ENCODE data around the gene OR1C1.
A peak's percentile ranks its signal among the peaks of the same experiment; 100 is the strongest.
"Not testable (repeated sequence)": the region's sequence is repeated elsewhere in the genome, so short reads cannot be mapped to it uniquely, and the experiment has no call there.

The OR1C1 gene

DNA sequence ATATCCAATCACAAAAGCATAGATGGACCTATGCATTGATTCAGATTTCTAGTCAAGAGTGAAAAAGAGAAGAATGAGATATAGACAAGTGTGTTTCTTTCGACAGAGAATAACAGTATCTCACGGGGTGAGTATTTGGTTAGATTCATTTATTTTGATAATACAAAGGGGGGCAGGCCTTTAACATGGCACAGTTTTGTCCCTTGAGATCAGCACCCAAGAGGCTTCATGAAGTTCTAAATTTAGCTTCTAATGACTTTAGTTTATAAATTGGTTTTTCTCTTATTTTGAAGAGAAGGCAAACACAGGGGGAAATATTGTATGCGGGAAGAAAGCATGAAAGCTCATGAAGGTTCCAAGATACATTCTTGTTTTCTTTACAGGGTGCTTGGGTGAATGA is at the start of gene OR1C1:
OR1C1 (minus strand) TSS at position 101 of the 400 bp plus-strand sequence. CDS start 2,150 bp downstream, outside the sequence.
- no peak for ATAC-seq
- H3K4me1 Mint-ChIP-seq, result no peaks in the 10 kb centered on the region
- H3K9me3 Mint-ChIP-seq, result no peaks in the 10 kb centered on the region
- H3K36me3 Mint-ChIP-seq, result no peaks in the 10 kb centered on the region
- H3K4me3 Mint-ChIP-seq, result no peak within 1 kb of the TSS
- no peaks in the 10 kb centered on the region for H3K27me3 Mint-ChIP-seq
- no peak within 1 kb of the TSS for H3K27ac Mint-ChIP-seq

GRCh38 chr1:247797518-247797917 is 37.2 kb upstream of the OR1C1 start:
- no peak for ATAC-seq
- Mint-ChIP-seq H3K27me3 (no peaks in the 10 kb centered on the region), H3K9me3 (peaks cover 3% of the 10 kb centered on the region), H3K27ac (no peak overlapping the region), H3K36me3 (no peaks in the 10 kb centered on the region), H3K4me1 (no peaks in the 10 kb centered on the region), H3K4me3 (no peak overlapping the region)

DNA sequence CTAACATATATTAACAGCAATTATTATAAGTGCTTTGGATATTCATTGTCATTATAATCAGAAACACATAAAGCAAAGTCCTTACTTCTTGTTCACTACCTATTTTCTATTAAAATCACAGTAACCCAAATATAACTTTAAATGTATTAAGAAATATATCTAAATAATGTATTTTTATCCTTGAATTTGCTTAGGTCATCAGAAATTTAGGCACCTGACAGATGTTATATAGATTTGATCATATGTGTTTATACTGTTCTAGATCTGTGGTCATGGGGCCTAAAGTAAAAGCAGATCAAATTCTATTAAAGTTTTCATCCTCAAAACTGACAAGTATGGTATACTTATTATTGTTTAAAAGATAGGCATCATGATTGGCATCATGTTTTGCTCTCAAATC is 9.2 kb upstream of the OR1C1 start:
- Mint-ChIP-seq H3K9me3 (peaks cover 3% of the 10 kb centered on the region), H3K36me3 (no peaks in the 10 kb centered on the region), H3K27me3 (peaks cover 19% of the 10 kb centered on the region), H3K4me1 (no peaks in the 10 kb centered on the region), H3K27ac (no peak overlapping the region), H3K4me3 (no peak overlapping the region)
- ATAC-seq, result no peak

- H3K27me3 Mint-ChIP-seq, H3K4me3 Mint-ChIP-seq, ATAC-seq, H3K27ac Mint-ChIP-seq, H3K36me3 Mint-ChIP-seq, H3K4me1 Mint-ChIP-seq: not testable (repeated sequence)
- H3K9me3 Mint-ChIP-seq, result peaks cover 19% of the 10 kb centered on the region
These were observed 6.0 kb downstream of the OR1C1 start for GRCh38 chr1:247754311-247754710.

GRCh38 chr1:247749870-247750269 is 10.5 kb downstream of the OR1C1 start:
- no peaks in the 10 kb centered on the region for H3K36me3 Mint-ChIP-seq
- no peak overlapping the region for H3K27ac Mint-ChIP-seq
- no peak overlapping the region for H3K4me3 Mint-ChIP-seq
- peak; percentile 27 for ATAC-seq
- H3K9me3 Mint-ChIP-seq, result peaks cover 16% of the 10 kb centered on the region
- H3K27me3 Mint-ChIP-seq, result no peaks in the 10 kb centered on the region
- no peaks in the 10 kb centered on the region for H3K4me1 Mint-ChIP-seq

GRCh38 chr1:247748041-247748440 is 12.3 kb downstream of the OR1C1 start, which contains the start of gene OR14A2:
TSS of gene OR14A2 (minus strand) at chr1:247748141.
- H3K9me3 Mint-ChIP-seq, result peaks cover 15% of the 10 kb centered on the region
- H3K4me1 Mint-ChIP-seq, result no peaks in the 10 kb centered on the region
- ATAC-seq, result no peak
- no peak within 1 kb of the TSS for H3K4me3 Mint-ChIP-seq
- no peaks in the 10 kb centered on the region for H3K27me3 Mint-ChIP-seq
- no peaks in the 10 kb centered on the region for H3K36me3 Mint-ChIP-seq
- H3K27ac Mint-ChIP-seq, result no peak within 1 kb of the TSS

GRCh38 chr1:247747616-247748015 is 12.7 kb downstream of the OR1C1 start:
- no peak overlapping the region for H3K27ac Mint-ChIP-seq
- H3K9me3 Mint-ChIP-seq, result peaks cover 15% of the 10 kb centered on the region
- H3K4me1 Mint-ChIP-seq, result no peaks in the 10 kb centered on the region
- no peaks in the 10 kb centered on the region for H3K27me3 Mint-ChIP-seq
- no peaks in the 10 kb centered on the region for H3K36me3 Mint-ChIP-seq
- no peak for ATAC-seq
- no peak overlapping the region for H3K4me3 Mint-ChIP-seq

DNA sequence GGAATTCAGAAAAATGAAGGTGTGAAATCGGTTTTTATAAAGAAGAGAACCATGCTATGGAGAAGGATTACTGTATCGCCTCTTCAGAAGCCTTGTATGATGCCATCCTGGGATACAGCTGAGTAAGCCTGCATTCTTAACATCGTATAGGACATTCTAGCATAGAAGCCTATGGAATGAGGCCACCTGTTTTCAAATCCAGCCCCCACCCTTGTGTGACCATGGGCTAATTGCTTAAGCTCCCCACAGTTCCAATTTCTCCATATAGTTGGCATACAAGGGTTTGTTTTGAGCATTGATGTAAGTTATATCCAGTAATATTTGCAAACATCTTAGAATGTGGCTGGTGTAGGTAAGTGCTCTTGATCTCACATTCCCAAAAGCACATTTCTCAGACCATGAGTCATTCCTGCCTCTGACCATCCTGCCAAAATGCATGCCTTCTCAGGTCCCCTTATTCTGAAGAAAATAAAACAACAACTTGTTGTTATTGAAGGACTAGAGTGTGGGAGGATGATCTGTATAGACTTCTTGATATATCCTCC is 13.9 kb downstream of the OR1C1 start:
- peaks cover 10% of the 10 kb centered on the region for H3K9me3 Mint-ChIP-seq
- no peak for ATAC-seq
- no peak overlapping the region for H3K4me3 Mint-ChIP-seq
- no peaks in the 10 kb centered on the region for H3K27me3 Mint-ChIP-seq
- H3K27ac Mint-ChIP-seq, result no peak overlapping the region
- H3K36me3 Mint-ChIP-seq, result no peaks in the 10 kb centered on the region
- no peaks in the 10 kb centered on the region for H3K4me1 Mint-ChIP-seq

- ATAC-seq, H3K36me3 Mint-ChIP-seq, H3K4me1 Mint-ChIP-seq, H3K27me3 Mint-ChIP-seq, H3K9me3 Mint-ChIP-seq, H3K27ac Mint-ChIP-seq, H3K4me3 Mint-ChIP-seq: not testable (repeated sequence)
These were observed 18.1 kb downstream of the OR1C1 start for GRCh38 chr1:247742215-247742760.

GRCh38 chr1:247741756-247742155 is 18.6 kb downstream of the OR1C1 start:
- Mint-ChIP-seq H3K27me3 (no peaks in the 10 kb centered on the region), H3K9me3 (no peaks in the 10 kb centered on the region), H3K4me1 (no peaks in the 10 kb centered on the region), H3K27ac (no peak overlapping the region), H3K4me3 (no peak overlapping the region), H3K36me3 (no peaks in the 10 kb centered on the region)
- no peak for ATAC-seq

- Mint-ChIP-seq H3K4me3 (no peak overlapping the region), H3K4me1 (no peaks in the 10 kb centered on the region), H3K27me3 (no peaks in the 10 kb centered on the region), H3K27ac (no peak overlapping the region), H3K9me3 (no peaks in the 10 kb centered on the region), H3K36me3 (no peaks in the 10 kb centered on the region)
- no peak for ATAC-seq
These were observed 19.6 kb downstream of the OR1C1 start for GRCh38 chr1:247740721-247741120.

- H3K4me1 Mint-ChIP-seq, result no peaks in the 10 kb centered on the region
- H3K27ac Mint-ChIP-seq, result no peak within 1 kb of the TSS
- no peak for ATAC-seq
- peaks cover 8% of the 10 kb centered on the region for H3K27me3 Mint-ChIP-seq
- no peaks in the 10 kb centered on the region for H3K9me3 Mint-ChIP-seq
- no peaks in the 10 kb centered on the region for H3K36me3 Mint-ChIP-seq
- no peak within 1 kb of the TSS for H3K4me3 Mint-ChIP-seq
These were observed 22.0 kb downstream of the OR1C1 start, which contains the start of gene OR14K1 for GRCh38 chr1:247738315-247738714. TSS of gene OR14K1 (plus strand) at chr1:247738615. CDS start at chr1:247738615, 0 bp downstream.

GRCh38 chr1:247721222-247721621 is 39.1 kb downstream of the OR1C1 start:
- ATAC-seq, result no peak
- no peaks in the 10 kb centered on the region for H3K9me3 Mint-ChIP-seq
- no peak overlapping the region for H3K27ac Mint-ChIP-seq
- no peaks in the 10 kb centered on the region for H3K36me3 Mint-ChIP-seq
- H3K4me1 Mint-ChIP-seq, result no peaks in the 10 kb centered on the region
- no peaks in the 10 kb centered on the region for H3K27me3 Mint-ChIP-seq
- no peak overlapping the region for H3K4me3 Mint-ChIP-seq

- no peak for ATAC-seq
- Mint-ChIP-seq H3K4me3 (no peak within 1 kb of the TSS), H3K9me3 (no peaks in the 10 kb centered on the region), H3K4me1 (no peaks in the 10 kb centered on the region), H3K27me3 (no peaks in the 10 kb centered on the region), H3K36me3 (no peaks in the 10 kb centered on the region), H3K27ac (no peak within 1 kb of the TSS)
These were observed 43.8 kb downstream of the OR1C1 start, which contains the start of gene OR6F1 for GRCh38 chr1:247716546-247716945. TSS of gene OR6F1 (minus strand) at chr1:247716646. CDS start at chr1:247712755, 3,891 bp downstream.

DNA sequence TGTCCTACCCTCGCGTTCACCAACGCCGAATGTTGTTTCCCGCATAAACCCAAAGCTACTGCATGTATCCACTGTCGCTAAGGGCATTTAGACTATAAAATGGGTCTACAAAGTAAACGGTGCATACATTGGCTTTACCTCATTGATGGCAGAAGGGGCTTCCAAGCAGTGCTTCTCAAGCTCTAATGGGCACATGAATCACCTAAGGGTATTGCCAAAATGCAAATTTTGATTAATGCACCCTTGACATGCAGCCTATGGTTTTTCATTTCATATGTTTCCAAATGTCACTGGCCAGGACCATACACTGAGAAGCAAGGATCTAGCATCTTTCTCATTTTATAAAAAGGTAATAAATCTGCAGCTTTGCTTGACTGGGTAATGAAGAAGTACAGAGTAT is 46.6 kb downstream of the OR1C1 start:
- Mint-ChIP-seq H3K27me3 (no peaks in the 10 kb centered on the region), H3K4me3 (no peak overlapping the region), H3K36me3 (no peaks in the 10 kb centered on the region), H3K27ac (no peak overlapping the region), H3K4me1 (no peaks in the 10 kb centered on the region), H3K9me3 (no peaks in the 10 kb centered on the region)
- no peak for ATAC-seq

DNA sequence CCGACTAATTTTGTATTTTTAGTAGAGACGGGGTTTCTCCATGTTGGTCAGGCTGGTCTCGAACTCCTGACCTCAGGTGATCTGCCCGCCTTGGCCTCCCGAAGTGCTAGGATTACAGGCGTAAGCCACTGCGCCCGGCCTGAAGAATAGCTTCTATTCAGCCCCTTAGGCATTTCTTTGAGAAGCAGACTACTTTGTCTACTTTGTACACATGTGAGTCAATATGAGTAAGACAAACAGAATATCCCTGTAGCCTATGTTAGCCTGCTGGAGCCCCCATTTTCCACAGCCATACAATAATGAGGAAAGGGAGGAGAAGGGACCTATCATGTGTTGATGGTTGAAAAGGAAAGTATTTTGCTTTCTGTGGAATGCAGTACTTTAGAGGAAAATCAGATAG is 49.7 kb downstream of the OR1C1 start:
- not testable (repeated sequence) for H3K36me3 Mint-ChIP-seq, H3K4me3 Mint-ChIP-seq, H3K27ac Mint-ChIP-seq, H3K27me3 Mint-ChIP-seq, H3K4me1 Mint-ChIP-seq, ATAC-seq, H3K9me3 Mint-ChIP-seq
